ENCODE data around the gene FAM20B. TPM values are rescaled to one million over a fixed set of nuclear protein-coding genes. Genes with fewer than 3 reads are reported as not detected.

Gene FAM20B
- total and polyA plus RNA-seq, 9 donors = 19.0 to 62.0 (median 49.1) TPM

DNA sequence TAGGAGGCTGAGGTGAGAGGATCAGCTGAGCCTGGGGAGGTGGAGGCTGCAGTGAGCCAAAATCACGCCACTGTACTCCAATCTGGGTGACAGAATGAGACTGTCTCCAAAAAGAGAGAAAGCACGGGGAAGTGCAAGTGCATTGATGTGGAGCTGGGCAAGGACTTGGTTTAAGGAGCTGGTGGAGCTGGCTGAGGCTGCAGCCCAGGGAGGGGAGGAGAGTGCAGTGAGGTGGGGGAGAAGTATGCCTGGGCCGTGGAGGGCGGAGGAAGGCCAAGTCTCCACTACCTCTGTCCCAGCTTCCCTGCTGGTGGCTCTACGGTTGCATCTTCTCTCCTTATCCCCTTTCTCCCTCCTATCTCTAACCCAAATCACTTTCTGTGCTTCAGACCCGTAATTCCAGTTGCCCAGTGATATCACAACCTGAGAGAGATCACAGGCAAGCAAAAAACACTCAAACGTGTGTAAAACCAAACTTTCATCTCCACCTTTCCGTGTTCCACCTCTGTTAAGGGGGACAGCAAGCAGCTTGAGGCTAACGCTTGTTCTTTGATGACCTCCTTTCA, 67.3 kb downstream of the FAM20B start:
- TF ChIP-seq EP300 (IDR thresholded peaks at IDR 0.05) = no peak
- TF ChIP-seq, protein P1, sequence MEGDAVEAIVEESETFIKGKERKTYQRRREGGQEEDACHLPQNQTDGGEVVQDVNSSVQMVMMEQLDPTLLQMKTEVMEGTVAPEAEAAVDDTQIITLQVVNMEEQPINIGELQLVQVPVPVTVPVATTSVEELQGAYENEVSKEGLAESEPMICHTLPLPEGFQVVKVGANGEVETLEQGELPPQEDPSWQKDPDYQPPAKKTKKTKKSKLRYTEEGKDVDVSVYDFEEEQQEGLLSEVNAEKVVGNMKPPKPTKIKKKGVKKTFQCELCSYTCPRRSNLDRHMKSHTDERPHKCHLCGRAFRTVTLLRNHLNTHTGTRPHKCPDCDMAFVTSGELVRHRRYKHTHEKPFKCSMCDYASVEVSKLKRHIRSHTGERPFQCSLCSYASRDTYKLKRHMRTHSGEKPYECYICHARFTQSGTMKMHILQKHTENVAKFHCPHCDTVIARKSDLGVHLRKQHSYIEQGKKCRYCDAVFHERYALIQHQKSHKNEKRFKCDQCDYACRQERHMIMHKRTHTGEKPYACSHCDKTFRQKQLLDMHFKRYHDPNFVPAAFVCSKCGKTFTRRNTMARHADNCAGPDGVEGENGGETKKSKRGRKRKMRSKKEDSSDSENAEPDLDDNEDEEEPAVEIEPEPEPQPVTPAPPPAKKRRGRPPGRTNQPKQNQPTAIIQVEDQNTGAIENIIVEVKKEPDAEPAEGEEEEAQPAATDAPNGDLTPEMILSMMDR (IDR thresholded peaks at IDR 0.05) = no peak
- no peak for TF ChIP-seq POLR2A (IDR thresholded peaks at IDR 0.05)
- H3K36me3 ChIP-seq = no peaks in the 10 kb centered on the region
- no peak for DNase-seq
- H3K4me1 ChIP-seq (ENCODE audit: insufficient read depth) = peaks cover 16% of the 10 kb centered on the region
- no peaks in the 10 kb centered on the region for H3K27me3 ChIP-seq
- WGBS, 3 donors = 83 to 93% (median 89%) methylated on average over 9 of the region's 9 CpGs
- H3K4me3 ChIP-seq = no peak overlapping the region
- H3K27ac ChIP-seq = peak overlapping the region in 1 of 2 donors; percentile 67
- no peaks in the 10 kb centered on the region for H3K9me3 ChIP-seq
- intact Hi-C loops (cut with DNase I) = no loop called here

DNA sequence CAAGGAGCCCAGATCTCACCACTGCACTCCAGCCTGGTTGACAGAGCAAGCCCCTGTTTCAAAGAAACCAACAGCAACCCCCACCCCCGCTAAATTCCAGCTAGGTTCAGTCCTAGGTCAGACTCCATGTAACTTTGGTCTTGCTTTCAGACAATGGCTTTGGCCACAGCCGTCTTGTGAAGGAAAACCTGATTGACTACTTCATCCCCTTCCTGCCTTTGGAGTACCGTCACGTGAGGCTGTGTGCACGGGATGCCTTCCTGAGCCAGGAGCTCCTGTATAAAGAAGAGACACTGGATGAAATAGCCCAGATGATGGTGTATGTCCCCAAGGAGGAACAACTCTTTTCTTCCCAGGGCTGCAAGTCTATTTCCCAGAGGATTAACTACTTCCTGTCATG, 69.1 kb downstream of the FAM20B start:
- Histone ChIP-seq H3K27ac (no peak overlapping the region), H3K36me3 (no peaks in the 10 kb centered on the region), H3K4me1 (ENCODE audit: insufficient read depth) (peaks cover 13% of the 10 kb centered on the region), H3K9me3 (no peaks in the 10 kb centered on the region), H3K4me3 (no peak overlapping the region), H3K27me3 (no peaks in the 10 kb centered on the region)
- intact Hi-C loops (cut with DNase I) = no loop called here
- WGBS, 3 donors = 78 to 89% (median 78%) methylated on average over 5 of the region's 5 CpGs
- TF ChIP-seq, protein P1 (IDR thresholded peaks at IDR 0.05) = no peak
- no peak for TF ChIP-seq EP300 (IDR thresholded peaks at IDR 0.05)
- TF ChIP-seq POLR2A (IDR thresholded peaks at IDR 0.05) = no peak
- no peak for DNase-seq

DNA sequence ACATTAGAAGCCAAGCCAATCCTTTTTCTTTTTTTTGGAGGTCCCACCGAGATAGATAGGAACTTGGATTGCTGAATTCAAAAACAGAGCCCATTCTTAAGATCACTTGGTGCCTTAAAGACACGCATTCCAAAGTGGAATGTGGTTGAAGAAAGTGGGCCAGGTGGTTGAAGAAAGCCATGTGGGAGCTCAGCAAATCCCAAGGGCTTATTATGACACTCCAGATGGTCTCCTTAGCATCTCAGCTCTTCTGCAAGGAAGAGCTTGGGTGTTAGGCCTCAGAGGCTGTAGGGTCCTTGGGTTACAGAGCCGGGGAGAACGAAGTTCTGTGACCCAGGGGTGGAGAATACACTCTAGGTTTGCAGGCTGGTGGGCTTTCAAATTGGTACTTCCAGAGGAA, 69.7 kb downstream of the FAM20B start:
- TF ChIP-seq EP300 (IDR thresholded peaks at IDR 0.05) (no peak), POLR2A (IDR thresholded peaks at IDR 0.05) (no peak)
- TF ChIP-seq, protein P1 (IDR thresholded peaks at IDR 0.05) = no peak
- H3K27ac ChIP-seq = no peak overlapping the region
- peaks cover 12% of the 10 kb centered on the region for H3K4me1 ChIP-seq (ENCODE audit: insufficient read depth)
- no peaks in the 10 kb centered on the region for H3K36me3 ChIP-seq
- H3K9me3 ChIP-seq = no peaks in the 10 kb centered on the region
- no peaks in the 10 kb centered on the region for H3K27me3 ChIP-seq
- no peak overlapping the region for H3K4me3 ChIP-seq
- DNase-seq = no peak
- intact Hi-C loops (cut with DNase I) = no loop called here
- WGBS, 3 donors = 67 to 70% (median 69%) methylated on average over 4 of the region's 4 CpGs

DNA sequence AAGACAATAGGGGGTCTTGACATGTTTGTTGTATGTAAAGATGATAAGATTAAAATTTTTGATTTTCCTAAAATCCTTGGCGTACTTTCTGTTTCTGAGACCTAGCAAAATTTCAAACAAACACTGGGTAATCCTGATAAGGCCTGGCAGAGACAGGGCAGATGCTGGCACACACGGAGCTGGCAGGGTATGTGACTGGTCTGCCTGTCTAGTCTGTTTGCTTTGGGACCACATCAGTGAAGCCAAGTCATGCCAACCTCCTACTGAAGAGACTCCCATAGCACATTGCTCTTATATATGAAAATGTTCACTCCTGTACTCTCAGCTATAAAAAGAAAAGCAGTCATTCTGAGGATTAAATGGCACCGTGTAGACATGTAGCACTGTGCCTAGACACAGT, 70.2 kb downstream of the FAM20B start:
- Histone ChIP-seq H3K27me3 (no peaks in the 10 kb centered on the region), H3K4me3 (no peak overlapping the region), H3K27ac (no peak overlapping the region), H3K36me3 (no peaks in the 10 kb centered on the region), H3K9me3 (no peaks in the 10 kb centered on the region), H3K4me1 (ENCODE audit: insufficient read depth) (peaks cover 12% of the 10 kb centered on the region)
- WGBS, 3 donors = 63 to 83% (median 82%) methylated on average over 3 of the region's 3 CpGs
- TF ChIP-seq POLR2A (IDR thresholded peaks at IDR 0.05) = no peak
- DNase-seq = no peak
- intact Hi-C loops (cut with DNase I) = no loop called here

DNA sequence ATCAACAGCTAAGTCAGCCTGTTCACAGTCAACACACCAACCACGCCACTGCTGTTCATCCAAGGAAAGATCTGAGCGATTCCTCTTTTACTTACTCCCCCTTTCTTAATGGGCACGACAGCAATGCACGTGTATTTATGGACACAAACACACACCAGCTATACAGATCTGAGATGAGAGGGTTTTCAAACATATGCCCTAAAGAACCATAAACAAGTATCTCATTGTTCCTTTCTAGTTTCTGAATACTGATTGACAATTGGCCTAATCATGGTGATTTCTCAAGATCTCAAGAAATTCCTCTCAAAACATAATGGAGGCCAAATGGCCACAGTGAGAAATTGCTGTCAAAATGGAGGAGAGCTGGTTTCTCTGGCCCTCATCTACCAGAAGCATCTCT, 74.2 kb downstream of the FAM20B start:
- Histone ChIP-seq H3K27me3 (no peaks in the 10 kb centered on the region), H3K27ac (no peak overlapping the region), H3K4me1 (ENCODE audit: insufficient read depth) (no peaks in the 10 kb centered on the region), H3K4me3 (no peak overlapping the region), H3K36me3 (no peaks in the 10 kb centered on the region), H3K9me3 (no peaks in the 10 kb centered on the region)
- DNase-seq = no peak
- intact Hi-C loops (cut with DNase I) = no loop called here
- TF ChIP-seq, protein P1 (IDR thresholded peaks at IDR 0.05) = no peak
- no peak for TF ChIP-seq POLR2A (IDR thresholded peaks at IDR 0.05)
- TF ChIP-seq EP300 (IDR thresholded peaks at IDR 0.05) = no peak
- 90 to 98% (median 93%) methylated on average over 4 of the region's 4 CpGs for WGBS, 3 donors
